HPDE6-E6E7 (cell line): ENCODE results near the gene NHERF2.
A peak's percentile ranks its signal among the peaks of the same experiment; 100 is the strongest.

Experiments used
- DNase-seq: peaks from one replicate; pipeline ENCODE4 v3.0.0; 2011; ENCODE audit warnings: missing footprints; ENCODE audit errors: extremely low spot score

The NHERF2 gene

GRCh38 chr16:2040787-2041522, 14.3 kb downstream of the NHERF2 start:
- DNase-seq: peak; percentile 75

- no peak for DNase-seq
Measured at GRCh38 chr16:2042171-2042985, 15.7 kb downstream of the NHERF2 start.

DNA sequence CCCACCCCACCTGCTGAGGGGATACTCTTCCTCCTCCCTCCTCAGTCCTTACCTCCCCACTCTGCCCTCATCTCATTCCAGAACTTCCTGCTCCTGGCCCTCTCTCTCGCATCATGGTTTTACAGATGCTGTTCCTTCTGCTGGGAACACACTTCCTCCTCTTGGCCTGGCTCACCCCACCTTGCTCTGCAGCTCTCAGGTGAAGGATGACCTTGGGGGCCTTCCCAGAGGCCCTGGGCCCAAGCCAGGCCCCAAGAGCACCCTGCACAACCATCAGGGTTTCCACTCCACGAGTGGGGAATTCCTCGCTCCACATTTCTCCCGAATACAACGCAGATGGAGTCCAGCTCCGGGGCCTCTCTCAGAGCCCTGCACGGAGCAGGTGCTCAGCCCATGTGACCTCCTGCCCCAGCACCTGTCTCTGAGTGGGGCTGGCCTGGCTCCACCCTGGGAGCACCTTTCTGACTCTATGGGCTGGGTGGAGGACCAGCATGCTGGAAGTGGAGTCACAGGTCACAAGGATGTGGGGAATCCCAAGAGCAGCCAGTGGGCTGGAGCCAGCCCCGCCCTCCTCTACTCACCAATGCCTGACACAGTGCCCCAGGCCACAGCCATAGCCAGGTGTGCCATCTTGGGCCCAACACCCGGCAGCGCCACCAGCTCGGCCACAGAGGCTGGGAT, 16.4 kb downstream of the NHERF2 start:
- no peak for DNase-seq

GRCh38 chr16:2043667-2044451, 17.2 kb downstream of the NHERF2 start:
- DNase-seq: no peak

GRCh38 chr16:2044541-2044940, 17.8 kb downstream of the NHERF2 start:
- no peak for DNase-seq

DNA sequence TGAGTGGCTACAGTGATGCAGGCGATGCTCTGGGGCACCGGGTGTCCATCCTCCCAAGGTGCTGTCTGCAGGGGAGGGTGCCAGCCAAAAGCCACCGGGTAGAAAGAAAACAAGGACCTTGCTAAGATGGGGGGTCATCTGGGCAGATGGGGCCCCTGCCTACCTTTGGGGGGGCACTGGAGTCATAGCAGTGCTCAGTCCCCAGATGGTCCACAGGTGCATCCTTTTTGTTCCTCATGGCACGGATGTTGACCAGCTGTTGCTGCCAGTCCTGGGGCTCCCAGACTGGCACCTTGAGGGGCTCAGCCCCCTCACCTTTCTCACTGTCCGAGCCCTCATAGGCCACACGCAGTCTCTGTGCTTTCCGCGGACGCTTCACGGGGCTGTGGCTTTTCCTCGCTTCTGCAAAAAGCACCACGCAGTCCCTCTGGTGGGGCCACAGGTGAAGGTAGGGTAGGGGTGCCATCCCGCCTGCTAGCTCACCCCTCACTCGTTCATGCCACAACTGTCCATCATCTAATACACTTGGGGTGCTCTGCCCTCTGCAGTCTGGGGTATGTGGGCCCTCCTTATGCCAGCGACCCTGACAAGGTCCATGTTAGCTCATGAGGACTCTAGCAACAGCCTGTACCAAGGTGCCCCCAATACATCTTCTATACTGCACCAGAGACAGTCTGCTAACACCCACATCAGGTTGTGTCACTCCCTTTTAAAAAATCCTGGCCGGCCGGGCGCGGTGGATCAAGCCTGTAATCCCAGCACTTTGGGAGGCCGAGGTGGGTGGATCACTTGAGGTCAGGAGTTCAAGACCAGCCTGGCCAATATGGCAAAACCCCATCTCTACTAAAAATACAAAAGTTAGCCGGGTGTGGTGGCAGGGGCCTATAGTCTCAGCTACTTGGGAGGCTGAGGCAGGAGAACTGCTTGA, 19.5 kb downstream of the NHERF2 start:
- no peak for DNase-seq

DNA sequence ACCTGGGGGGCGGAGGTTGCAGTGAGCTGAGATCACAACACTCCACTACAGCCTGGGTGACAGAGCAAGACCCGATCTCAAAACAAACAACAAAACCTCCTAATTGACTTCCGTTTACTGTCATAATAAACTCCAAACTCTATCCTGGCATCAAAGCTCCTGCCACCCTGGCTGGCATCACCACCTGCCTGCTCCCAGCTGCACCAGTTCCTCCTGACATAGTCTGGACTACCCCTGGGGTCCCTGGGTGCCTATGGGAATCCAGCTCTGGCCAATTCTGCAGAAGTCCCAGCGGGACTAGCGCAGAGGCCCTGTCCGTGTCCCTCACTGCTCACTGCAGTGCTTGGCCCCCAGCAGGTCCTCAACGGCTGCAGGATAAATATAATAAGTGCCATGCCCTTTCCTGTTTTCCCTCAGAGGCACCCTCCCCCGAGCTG, 20.2 kb downstream of the NHERF2 start:
- DNase-seq: no peak

- DNase-seq: peak; percentile 93
Measured at GRCh38 chr16:2047330-2048115, 20.8 kb downstream of the NHERF2 start, which contains the start of the genes NTHL1 and TSC2. NTHL1 (minus strand) TSS chr16:2047834; CDS start chr16:2047823, 11 bp downstream. TSC2 (plus strand) TSS chr16:2047985; CDS start chr16:2048616, 631 bp downstream.

DNA sequence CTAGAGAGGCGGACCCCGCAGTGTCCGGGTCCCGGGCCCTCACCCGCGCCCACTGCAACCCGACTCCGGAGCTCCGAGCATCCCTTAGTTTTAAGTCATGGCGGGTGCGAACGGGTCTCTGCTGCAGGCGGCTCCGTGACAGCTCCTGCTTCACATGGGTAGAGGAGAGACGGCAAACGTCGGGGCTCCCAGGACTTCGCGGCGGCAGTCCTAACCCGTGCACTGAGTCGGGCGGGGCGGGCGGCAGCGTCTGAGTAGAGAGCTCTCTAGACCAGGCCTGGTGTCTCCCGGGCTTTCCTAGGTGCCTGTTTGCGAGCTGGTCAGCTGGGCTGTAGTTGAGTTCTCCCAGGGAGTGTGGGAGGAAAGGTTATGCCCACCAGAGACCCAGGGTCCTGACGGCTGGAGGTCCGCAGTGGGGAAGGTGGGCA, 21.4 kb downstream of the NHERF2 start:
- DNase-seq: no peak

DNA sequence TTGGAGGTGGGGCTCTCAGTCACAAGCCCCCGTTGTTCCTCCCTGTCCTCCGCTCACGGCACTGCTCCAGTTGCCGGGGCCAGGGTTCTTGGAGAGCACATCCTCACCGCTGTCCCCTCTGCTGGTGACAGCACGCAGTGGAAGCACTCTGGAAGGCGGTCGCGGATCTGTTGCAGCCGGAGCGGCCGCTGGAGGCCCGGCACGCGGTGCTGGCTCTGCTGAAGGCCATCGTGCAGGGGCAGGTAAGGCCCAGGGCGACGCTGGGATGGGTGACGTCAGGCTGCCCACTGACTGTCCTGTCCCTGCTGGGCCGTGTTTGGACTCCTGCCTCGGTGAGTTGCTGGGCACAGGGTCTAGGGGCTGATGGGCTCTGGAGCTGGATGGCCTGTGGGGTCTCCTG, 26.5 kb downstream of the NHERF2 start:
- no peak for DNase-seq

DNA sequence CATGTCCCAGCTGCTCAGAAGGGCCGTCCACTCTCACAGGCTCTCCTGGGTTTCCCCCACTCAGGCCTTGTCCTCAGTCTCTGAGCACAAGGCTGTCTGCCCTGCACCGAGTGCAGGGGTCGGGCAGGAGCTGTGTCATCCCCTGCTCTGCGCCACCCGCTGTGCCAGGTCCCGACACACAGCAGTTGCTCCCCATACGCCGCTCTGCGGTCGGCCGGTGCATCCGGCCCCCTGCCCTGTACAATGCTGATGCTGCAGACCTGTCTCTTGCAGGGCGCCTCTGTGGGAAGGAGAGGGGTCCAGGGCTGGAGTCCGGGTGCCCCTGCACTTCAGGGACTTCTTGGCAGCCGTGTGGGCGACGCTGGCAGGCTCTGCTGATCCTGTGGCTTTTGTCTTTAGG, 27.2 kb downstream of the NHERF2 start:
- DNase-seq: no peak

- DNase-seq: no peak
Measured at GRCh38 chr16:2054543-2055245, 28.0 kb downstream of the NHERF2 start.

DNA sequence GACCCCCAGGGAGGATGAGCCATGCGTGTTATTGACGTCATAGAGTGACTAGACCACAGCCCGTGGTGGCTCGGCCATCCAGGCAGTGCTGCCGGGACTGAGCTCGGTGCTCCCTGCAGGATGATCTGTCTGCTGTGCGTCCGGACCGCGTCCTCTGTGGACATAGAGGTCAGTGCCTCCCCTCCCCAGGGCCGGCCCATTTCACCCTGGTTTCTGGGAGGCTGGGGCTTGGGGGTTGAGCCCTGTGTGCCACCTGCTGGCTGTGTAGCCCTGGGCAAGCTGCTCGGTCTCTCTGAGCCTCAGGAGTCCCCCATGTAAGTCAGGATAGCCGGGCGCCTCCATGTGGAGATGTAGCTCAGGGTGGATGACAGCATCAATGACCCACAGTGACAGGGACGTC, 29.4 kb downstream of the NHERF2 start:
- DNase-seq: no peak

GRCh38 chr16:2056681-2057407, 30.1 kb downstream of the NHERF2 start:
- no peak for DNase-seq

DNA sequence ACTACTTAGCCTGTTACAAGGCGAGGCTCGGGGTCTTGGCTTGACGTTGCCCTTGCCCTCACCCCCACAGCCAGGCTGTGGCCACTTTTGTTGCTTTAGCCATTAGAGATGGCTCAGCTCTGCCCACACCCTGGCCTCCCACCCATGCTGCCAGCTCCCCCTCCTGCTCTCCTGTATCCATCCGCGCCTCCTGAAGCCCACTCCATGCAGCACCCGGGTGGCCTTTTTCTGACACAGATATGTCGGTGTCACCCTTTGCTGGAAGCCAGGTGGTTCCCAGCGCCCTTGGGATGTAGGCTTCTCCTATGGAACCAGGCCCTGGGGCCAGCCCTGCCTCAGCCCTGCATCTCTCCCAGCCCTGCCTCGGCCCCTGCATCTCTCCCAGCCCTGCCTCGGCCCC, 30.7 kb downstream of the NHERF2 start:
- DNase-seq: no peak

DNA sequence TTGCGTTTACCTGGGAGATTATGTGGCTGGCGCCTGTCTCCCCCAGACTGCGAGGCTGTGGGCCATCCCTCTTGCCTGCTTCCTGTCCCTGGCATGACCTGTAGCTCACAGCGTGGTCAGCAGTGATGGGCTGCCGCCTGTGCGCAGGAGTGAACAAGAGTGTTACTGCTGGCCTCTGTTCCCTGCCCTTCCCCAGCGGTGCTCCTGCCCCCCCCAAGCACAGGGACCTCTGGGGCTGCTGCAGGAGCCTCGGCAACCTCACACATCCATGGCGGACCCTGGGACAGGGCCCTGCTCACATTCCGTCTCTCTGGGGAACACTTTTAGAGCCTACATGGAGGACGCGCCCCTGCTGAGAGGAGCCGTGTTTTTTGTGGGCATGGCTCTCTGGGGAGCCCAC, 31.7 kb downstream of the NHERF2 start:
- no peak for DNase-seq

- no peak for DNase-seq
Measured at GRCh38 chr16:2058872-2059271, 32.2 kb downstream of the NHERF2 start.

- DNase-seq: no peak
Measured at GRCh38 chr16:2060346-2060745, 33.6 kb downstream of the NHERF2 start.
